Vagina (tissue), 2 donors: ENCODE results near the gene NECTIN2.

Experiments used
- CTCF ChIP-seq, 3 experiments: fragments of 450-650 bp in 2 of 3; fragments of 200-600 bp in 1 of 3; sonication (generic) in 1 of 3; IDR thresholded peaks; one replicate each; pipeline ENCODE4 v1.5.1; 2017 to 2019; ENCODE audit warnings: antibody characterized with exemption in 3 of 3, mild to moderate bottlenecking in 2 of 3, moderate library complexity in 2 of 3
- POLR2A ChIP-seq, 2 donors: fragments of 450-650 bp; IDR thresholded peaks; one replicate each; pipeline ENCODE4 v1.6.1; 2017; ENCODE audit warnings: antibody characterized with exemption in 2 of 2, mild to moderate bottlenecking in 2 of 2, moderate library complexity in 2 of 2
- POLR2AphosphoS5 ChIP-seq, 2 donors: sonication (generic); formaldehyde crosslinking; IDR thresholded peaks; one replicate each; pipeline ENCODE4 v1.9.0; 2017; ENCODE audit warnings: antibody characterized with exemption in 2 of 2, mild to moderate bottlenecking in 2 of 2, low read depth in 1 of 2; ENCODE audit not compliant: insufficient read depth in 1 of 2

GRCh38 chr19:44809577-44810233, 36.4 kb upstream of the NECTIN2 start:
- no peak for TF ChIP-seq POLR2AphosphoS5 (IDR thresholded peaks at IDR 0.05; ENCODE audit: insufficient read depth in 1 of 2, low read depth in 1 of 2)
- TF ChIP-seq CTCF (IDR thresholded peaks at IDR 0.05): no peak
- no peak for TF ChIP-seq POLR2A (IDR thresholded peaks at IDR 0.05)
